Testis (tissue), 2 donors: Measurements from ENCODE around the gene FHIT.

Source experiments
- POLR2A ChIP-seq: fragments of 450-650 bp; IDR thresholded peaks from one replicate; pipeline ENCODE4 v1.6.1; 2017; ENCODE audit warnings: antibody characterized with exemption, mild to moderate bottlenecking, moderate library complexity
- TF ChIP-seq, protein P1 (sequence below), 3 experiments: fragments of 450-650 bp in 2 of 3; fragments of 200-600 bp in 1 of 3; sonication (generic) in 1 of 3; IDR thresholded peaks; one replicate each; pipeline ENCODE4 v1.5.1; 2016 to 2019; ENCODE audit warnings: antibody characterized with exemption in 3 of 3, mild to moderate bottlenecking in 2 of 3, moderate library complexity in 1 of 3

DNA sequence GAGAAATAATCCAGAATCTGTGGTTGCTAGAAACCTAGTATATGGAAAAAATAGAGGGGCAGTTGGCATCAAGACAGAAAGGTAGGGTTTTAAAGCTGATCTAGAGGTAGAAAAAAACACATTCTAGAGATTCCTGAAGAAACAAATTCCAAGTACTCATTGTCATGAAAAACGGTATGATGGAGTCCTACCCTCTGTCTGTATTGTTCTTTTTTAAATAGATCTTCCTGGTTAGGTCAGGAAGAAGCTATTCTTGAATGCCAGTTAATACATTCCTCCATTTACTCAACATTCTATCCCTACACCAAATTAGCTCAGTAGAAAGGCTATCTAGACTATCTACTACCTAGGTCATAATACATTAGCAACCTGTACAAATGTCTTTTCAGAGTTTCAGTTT is 364.7 kb downstream of the FHIT start:
- TF ChIP-seq, protein P1, sequence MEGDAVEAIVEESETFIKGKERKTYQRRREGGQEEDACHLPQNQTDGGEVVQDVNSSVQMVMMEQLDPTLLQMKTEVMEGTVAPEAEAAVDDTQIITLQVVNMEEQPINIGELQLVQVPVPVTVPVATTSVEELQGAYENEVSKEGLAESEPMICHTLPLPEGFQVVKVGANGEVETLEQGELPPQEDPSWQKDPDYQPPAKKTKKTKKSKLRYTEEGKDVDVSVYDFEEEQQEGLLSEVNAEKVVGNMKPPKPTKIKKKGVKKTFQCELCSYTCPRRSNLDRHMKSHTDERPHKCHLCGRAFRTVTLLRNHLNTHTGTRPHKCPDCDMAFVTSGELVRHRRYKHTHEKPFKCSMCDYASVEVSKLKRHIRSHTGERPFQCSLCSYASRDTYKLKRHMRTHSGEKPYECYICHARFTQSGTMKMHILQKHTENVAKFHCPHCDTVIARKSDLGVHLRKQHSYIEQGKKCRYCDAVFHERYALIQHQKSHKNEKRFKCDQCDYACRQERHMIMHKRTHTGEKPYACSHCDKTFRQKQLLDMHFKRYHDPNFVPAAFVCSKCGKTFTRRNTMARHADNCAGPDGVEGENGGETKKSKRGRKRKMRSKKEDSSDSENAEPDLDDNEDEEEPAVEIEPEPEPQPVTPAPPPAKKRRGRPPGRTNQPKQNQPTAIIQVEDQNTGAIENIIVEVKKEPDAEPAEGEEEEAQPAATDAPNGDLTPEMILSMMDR (IDR thresholded peaks at IDR 0.05), result no peak
- TF ChIP-seq POLR2A, result no peak
